ENCODE measurements around the gene GALNT2.

Gene GALNT2

GRCh38 chr1:230280054-230280795, 213.2 kb downstream of the GALNT2 start:
- DNase-seq (ENCODE audit: low spot score), result no peak

GRCh38 chr1:230280906-230281413, 213.9 kb downstream of the GALNT2 start:
- DNase-seq (ENCODE audit: low spot score), result no peak

- DNase-seq (ENCODE audit: low spot score), result no peak
Observed at GRCh38 chr1:230281556-230281955, 214.5 kb downstream of the GALNT2 start.

- DNase-seq (ENCODE audit: low spot score), result peak; percentile 15
Observed at GRCh38 chr1:230282157-230282556, 215.1 kb downstream of the GALNT2 start.

- DNase-seq (ENCODE audit: low spot score), result no peak
Observed at GRCh38 chr1:230283678-230284077, 216.6 kb downstream of the GALNT2 start.

- DNase-seq (ENCODE audit: low spot score), result no peak
Observed at GRCh38 chr1:230284891-230285290, 217.9 kb downstream of the GALNT2 start.

GRCh38 chr1:230285351-230285750, 218.3 kb downstream of the GALNT2 start:
- DNase-seq (ENCODE audit: low spot score), result no peak

GRCh38 chr1:230286166-230286889, 219.3 kb downstream of the GALNT2 start:
- DNase-seq (ENCODE audit: low spot score), result no peak

- DNase-seq (ENCODE audit: low spot score), result no peak
Observed at GRCh38 chr1:230286890-230287269, 219.8 kb downstream of the GALNT2 start.

- DNase-seq (ENCODE audit: low spot score), result no peak
Observed at GRCh38 chr1:230287674-230288315, 220.8 kb downstream of the GALNT2 start.

- no peak for DNase-seq (ENCODE audit: low spot score)
Observed at GRCh38 chr1:230288641-230289349, 221.8 kb downstream of the GALNT2 start.

GRCh38 chr1:230289350-230289644, 222.3 kb downstream of the GALNT2 start:
- DNase-seq (ENCODE audit: low spot score), result no peak

GRCh38 chr1:230291731-230292620, 224.9 kb downstream of the GALNT2 start:
- DNase-seq (ENCODE audit: low spot score), result no peak

- DNase-seq (ENCODE audit: low spot score), result no peak
Observed at GRCh38 chr1:230292689-230293389, 225.8 kb downstream of the GALNT2 start.

GRCh38 chr1:230293390-230293700, 226.3 kb downstream of the GALNT2 start:
- DNase-seq (ENCODE audit: low spot score), result no peak

GRCh38 chr1:230295367-230295766, 228.3 kb downstream of the GALNT2 start:
- no peak for DNase-seq (ENCODE audit: low spot score)

- DNase-seq (ENCODE audit: low spot score), result no peak
Observed at GRCh38 chr1:230299191-230300006, 232.4 kb downstream of the GALNT2 start.

- DNase-seq (ENCODE audit: low spot score), result no peak
Observed at GRCh38 chr1:230300322-230301301, 233.6 kb downstream of the GALNT2 start.

- no peak for DNase-seq (ENCODE audit: low spot score)
Observed at GRCh38 chr1:230301322-230301721, 234.3 kb downstream of the GALNT2 start.

All from LoVo (cell line).